Fibroblast of skin of left biceps (primary cell): ENCODE data around the gene SCGB3A2.

Experiments used
- DNase-seq, 2 experiments: peaks; one replicate each; pipeline ENCODE4 v3.0.0-alpha.2; 2013; ENCODE audit warnings: low read depth in 2 of 2

SCGB3A2 gene

GRCh38 chr5:147904110-147904509 is 25.6 kb downstream of the SCGB3A2 start:
- no peak for DNase-seq

- no peak for DNase-seq
These were observed 28.0 kb downstream of the SCGB3A2 start, which contains the start of gene C5orf46 for GRCh38 chr5:147906326-147907095. Gene C5orf46 (minus strand): TSS chr5:147906538. CDS start chr5:147906501, 37 bp downstream.

- DNase-seq: no peak
These were observed 32.9 kb downstream of the SCGB3A2 start for GRCh38 chr5:147911427-147911826.

DNA sequence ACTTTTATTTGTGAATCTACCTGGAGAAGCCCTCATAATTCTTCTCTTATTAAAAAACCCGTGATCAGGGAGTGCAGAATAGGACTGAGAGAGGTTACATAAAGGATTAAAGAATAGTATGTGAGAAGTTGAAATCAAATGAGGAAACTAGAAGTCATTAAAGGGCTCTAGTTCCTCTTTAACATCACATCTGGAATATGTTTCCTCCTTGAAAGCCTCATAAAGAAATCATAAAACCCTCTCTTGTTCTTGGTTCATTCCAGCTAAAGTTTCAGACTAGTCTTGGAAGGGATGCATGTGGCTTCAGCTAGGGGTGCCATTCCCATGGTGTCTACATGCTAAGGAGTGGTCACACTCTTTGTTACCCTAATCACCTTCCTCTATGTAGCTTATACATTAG is 33.5 kb downstream of the SCGB3A2 start:
- no peak for DNase-seq

DNA sequence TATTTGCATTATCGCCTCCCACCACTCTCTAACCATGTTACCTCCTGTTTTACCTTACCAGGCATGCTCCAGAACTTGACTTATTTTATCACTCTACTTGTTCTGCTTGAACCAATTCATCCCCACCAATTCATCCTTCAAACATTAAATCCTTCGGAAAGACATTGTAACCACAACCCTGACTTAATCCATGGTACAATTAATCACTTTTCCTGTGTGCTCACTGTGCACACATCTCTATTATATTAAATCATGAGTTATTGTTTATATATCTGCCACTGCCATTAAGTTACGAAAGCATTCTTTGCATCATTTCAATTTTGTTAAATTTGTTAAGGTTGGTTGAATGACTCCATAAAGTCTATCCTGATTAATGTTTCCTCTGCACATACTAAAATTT is 35.3 kb downstream of the SCGB3A2 start:
- DNase-seq: no peak

DNA sequence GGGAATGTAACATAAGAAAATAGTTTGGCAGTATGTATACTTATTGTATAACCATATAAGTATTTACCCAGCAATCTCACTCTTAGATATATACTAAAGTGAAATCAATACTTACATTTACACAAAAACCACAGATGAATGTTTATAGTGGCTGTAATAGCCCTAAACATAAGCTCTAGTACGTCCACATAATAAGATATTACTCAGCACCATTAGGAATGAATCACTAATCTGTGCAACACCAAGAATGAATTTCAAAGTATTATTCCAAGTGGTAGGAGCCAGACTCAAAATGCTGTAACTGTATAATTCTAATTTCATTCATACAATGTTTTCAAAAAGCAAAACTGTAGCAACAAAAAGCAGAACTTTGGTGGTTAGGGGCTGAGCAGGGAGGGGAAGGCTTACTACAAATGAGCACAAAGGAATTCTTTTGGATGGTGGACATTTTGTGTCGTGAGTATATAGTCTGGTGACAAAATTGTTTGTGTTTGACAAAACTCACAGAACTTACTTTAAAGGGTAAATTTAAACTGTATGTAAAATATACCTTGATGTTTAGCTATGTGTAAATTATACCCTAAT is 39.7 kb downstream of the SCGB3A2 start:
- no peak for DNase-seq

DNA sequence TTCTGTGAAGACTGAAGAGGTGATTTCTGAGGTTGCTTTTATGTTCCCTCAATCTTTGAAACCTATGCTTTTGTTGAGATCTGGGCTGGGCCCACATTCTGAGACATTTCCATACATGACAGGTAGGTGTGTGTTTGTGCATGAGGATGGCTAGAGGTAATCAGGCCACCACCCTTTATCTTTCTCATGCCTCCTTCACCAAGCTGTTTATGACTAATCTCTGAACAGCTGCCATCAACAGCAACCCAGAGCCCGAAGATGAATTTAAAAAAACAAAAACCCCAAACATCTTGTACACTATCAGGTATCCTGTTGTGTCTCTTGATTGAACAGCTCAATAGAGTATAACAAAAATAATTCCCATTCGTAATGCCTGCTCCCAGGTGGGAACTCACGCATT is 40.4 kb downstream of the SCGB3A2 start:
- no peak for DNase-seq

- DNase-seq: no peak
These were observed 42.0 kb downstream of the SCGB3A2 start for GRCh38 chr5:147920420-147921030.

- no peak for DNase-seq
These were observed 42.6 kb downstream of the SCGB3A2 start for GRCh38 chr5:147921136-147921535.

DNA sequence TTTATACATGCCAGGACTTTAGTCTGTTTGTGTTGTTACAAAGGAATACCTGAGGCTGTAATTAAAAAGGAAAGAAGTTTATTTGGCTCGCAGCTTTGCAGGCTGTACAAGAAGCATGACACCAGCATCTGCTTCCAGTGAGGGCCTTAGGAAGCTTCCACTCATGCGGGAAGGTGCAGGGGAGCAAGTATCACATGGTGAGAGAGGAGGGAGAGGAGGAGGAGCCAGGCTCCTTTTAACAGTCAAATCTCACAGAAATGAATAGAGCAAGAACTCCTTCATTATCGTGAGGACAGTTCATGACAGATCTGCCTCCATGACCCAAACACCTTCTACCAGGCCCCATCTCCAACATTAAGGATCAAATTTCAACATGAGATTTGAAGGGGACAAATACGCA is 46.5 kb downstream of the SCGB3A2 start:
- DNase-seq: no peak

GRCh38 chr5:147927901-147928300 is 49.4 kb downstream of the SCGB3A2 start:
- DNase-seq: no peak

GRCh38 chr5:147930769-147931168 is 52.3 kb downstream of the SCGB3A2 start:
- DNase-seq: no peak
